PC-9 (cell line): ENCODE data around the gene THEMIS2. TPM values are rescaled to one million over a fixed set of nuclear protein-coding genes. Genes with fewer than 3 reads are reported as not detected.
A peak's percentile ranks its signal among the peaks of the same experiment; 100 is the strongest.

Source experiments
- BruUV-seq: library from RNA; stranded (reverse); fragments of 400-500 nt; replicated peaks from 2 replicates; lab custom pipeline; 2021; lab: Mats Ljungman, UMichigan
- CTCF ChIA-PET: fragments of 300-600 bp; sonication (Branson Sonifier 250); formaldehyde crosslinking; loops from one replicate; lab custom pipeline; 2022; ENCODE audit warnings: antibody characterized with exemption; lab: Charles Lee
- POLR2A ChIA-PET: fragments of 300-600 bp; sonication (Branson Sonifier 250); formaldehyde crosslinking; loops from one replicate; lab custom pipeline; 2022; ENCODE audit warnings: antibody characterized with exemption; ENCODE audit not compliant: unreplicated experiment; lab: Charles Lee
- DNase-seq, 2 experiments: peaks; one replicate each; pipeline versions ENCODE4 v3.0.0 to v3.0.0-alpha.2; 2015 to 2022; ENCODE audit warnings: mixed read lengths in 1 of 2
- H2AFZ ChIP-seq: fragments of 200-600 bp; sonication (generic); 2 replicates; pipeline ENCODE4 v1.8.1; 2017; ENCODE audit warnings: antibody characterized with exemption
- H3F3A ChIP-seq: fragments of 200-600 bp; sonication (generic); 2 replicates; pipeline ENCODE4 v1.8.1; 2017; ENCODE audit warnings: antibody characterized with exemption, mild to moderate bottlenecking, low read depth; ENCODE audit not compliant: insufficient read depth
- H3K27ac ChIP-seq: fragments of 200-600 bp; sonication (generic); 2 replicates; pipeline ENCODE4 v1.6.1; 2016; ENCODE audit warnings: mixed run types
- H3K27me3 ChIP-seq: fragments of 200-600 bp; sonication (generic); 2 replicates; pipeline ENCODE4 v1.6.1; 2016; ENCODE audit warnings: low read depth, mixed run types; ENCODE audit not compliant: insufficient read depth
- H3K36me3 ChIP-seq: fragments of 200-600 bp; sonication (generic); 2 replicates; pipeline ENCODE4 v1.6.1; 2016; ENCODE audit warnings: low read depth, mixed run types
- H3K4me1 ChIP-seq: fragments of 200-600 bp; sonication (generic); replicated peaks from 2 replicates; pipeline ENCODE4 v1.6.1; 2016; ENCODE audit warnings: mixed run types; ENCODE audit not compliant: insufficient read depth
- H3K4me2 ChIP-seq: fragments of 200-600 bp; sonication (generic); 2 replicates; pipeline ENCODE4 v1.6.1; 2017; ENCODE audit warnings: mixed run types
- H3K4me3 ChIP-seq: fragments of 200-600 bp; sonication (generic); 2 replicates; pipeline ENCODE4 v1.6.1; 2016; ENCODE audit warnings: mixed run types
- H3K79me2 ChIP-seq: fragments of 200-600 bp; sonication (generic); 2 replicates; pipeline ENCODE4 v1.6.1; 2017; ENCODE audit warnings: low read depth, mixed run types
- H3K9me2 ChIP-seq: fragments of 200-600 bp; sonication (generic); 2 replicates; pipeline ENCODE4 v1.8.1; 2017; ENCODE audit warnings: mild to moderate bottlenecking; ENCODE audit not compliant: insufficient read depth
- H3K9me3 ChIP-seq: fragments of 200-600 bp; sonication (generic); 2 replicates; pipeline ENCODE4 v1.8.1; 2016; ENCODE audit warnings: low read depth; ENCODE audit not compliant: insufficient read depth
- H4K20me1 ChIP-seq: fragments of 200-600 bp; sonication (generic); 2 replicates; pipeline ENCODE4 v1.8.1; 2017; ENCODE audit not compliant: insufficient read depth
- CTCF ChIP-seq: fragments of 200-600 bp; sonication (generic); conservative IDR thresholded peaks from 2 replicates; pipeline ENCODE4 v1.6.1; 2017; ENCODE audit warnings: mixed run types, antibody characterized with exemption, mild to moderate bottlenecking, moderate library complexity
- EZH2 ChIP-seq: fragments of 200-600 bp; sonication (generic); IDR thresholded peaks from 2 replicates; pipeline ENCODE4 v1.8.0; 2017; ENCODE audit warnings: antibody characterized with exemption, low read depth
- intact Hi-C: fragments of 100-400 bp; cut with micrococcal nuclease; formaldehyde crosslinking; loops from one replicate; pipeline ENCODE4 v1.10.0; 2022; ENCODE audit not compliant: unreplicated experiment
- total RNA-seq: library from RNA; stranded (reverse); gene quantifications from 2 replicates; pipeline ENCODE4 v1.2.3, GENCODE V29; 2021

The THEMIS2 gene
- total RNA-seq, 1 experiment from 2014 or later = 3.1 TPM

DNA sequence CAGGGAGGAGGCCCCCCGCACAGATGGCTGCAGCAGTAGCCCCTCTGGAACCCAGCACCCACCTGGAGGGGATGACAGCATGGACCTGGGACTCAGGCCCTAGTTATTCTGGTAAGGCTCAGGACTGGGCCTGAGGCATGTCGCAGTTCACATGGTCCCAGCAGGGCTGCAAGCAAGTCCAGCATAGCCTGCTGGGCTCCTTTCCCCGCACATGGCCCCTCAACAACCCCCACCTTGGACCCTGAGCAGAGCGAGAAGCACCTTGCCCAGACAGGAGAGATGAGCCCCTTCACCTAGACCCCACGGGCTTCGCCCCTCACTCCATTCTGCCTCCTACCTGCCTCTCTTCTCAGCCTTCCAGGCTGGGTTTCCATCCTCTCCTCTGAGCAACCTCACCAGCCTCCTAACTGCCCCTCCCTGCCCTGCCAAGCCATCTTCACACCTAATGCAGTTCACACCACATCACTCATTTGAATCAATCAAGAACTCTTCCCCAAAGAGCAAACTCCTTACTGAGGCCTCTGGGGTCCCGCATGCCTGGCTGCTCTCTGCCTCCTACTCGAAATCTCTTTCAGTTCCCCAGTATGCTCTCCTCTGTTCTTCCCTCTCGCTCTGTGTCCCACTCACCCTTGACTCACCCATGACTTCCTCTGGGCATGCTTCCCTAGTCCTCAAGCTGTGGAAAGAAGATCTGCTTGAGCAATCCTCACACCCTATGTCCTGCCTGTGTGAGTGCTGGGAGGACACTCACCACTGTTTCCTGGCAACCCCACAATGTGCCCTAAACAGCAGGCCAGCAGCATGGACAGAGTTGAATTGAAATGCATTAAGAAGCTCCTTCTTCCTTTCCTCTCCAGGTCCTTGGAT lies 9.4 kb upstream of the THEMIS2 start:
- Histone ChIP-seq H3K9me2 (no peaks in the 10 kb centered on the region), H3K27me3 (no peaks in the 10 kb centered on the region), H2AFZ (peak overlapping the region; percentile 68; the same call in 1 of the 2 replicates), H3K9me3 (no peaks in the 10 kb centered on the region), H3K27ac (peak overlapping the region; percentile 61), H3K4me3 (no peak overlapping the region), H3F3A (peaks cover 12% of the 10 kb centered on the region; the same call in 1 of the 2 replicates), H3K4me1 (peaks cover 25% of the 10 kb centered on the region), H3K4me2 (peak overlapping the region; percentile 52), H3K36me3 (no peaks in the 10 kb centered on the region), H3K79me2 (no peaks in the 10 kb centered on the region), H4K20me1 (no peaks in the 10 kb centered on the region)
- POLR2A ChIA-PET = no interaction called here
- TF ChIP-seq EZH2 = no peak
- TF ChIP-seq CTCF = no peak
- BruUV-seq = no TSS peak
- CTCF ChIA-PET = no interaction called here
- DNase-seq = peak; percentile 75 to 92
- intact Hi-C loops = no loop called here

- no peaks in the 10 kb centered on the region for H3K79me2 ChIP-seq
- peak overlapping the region; percentile 61 for H3K27ac ChIP-seq
- intact Hi-C loops = no loop called here
- H4K20me1 ChIP-seq = no peaks in the 10 kb centered on the region
- ChIA-PET POLR2A (no interaction called here), CTCF (no interaction called here)
- no peaks in the 10 kb centered on the region for H3K27me3 ChIP-seq
- H2AFZ ChIP-seq = no peak overlapping the region
- H3F3A ChIP-seq = peaks cover 12% of the 10 kb centered on the region; the same call in 1 of the 2 replicates
- peak overlapping the region; percentile 52 for H3K4me2 ChIP-seq
- no peak overlapping the region for H3K4me3 ChIP-seq
- TF ChIP-seq CTCF = no peak
- TF ChIP-seq EZH2 = no peak
- H3K9me3 ChIP-seq = no peaks in the 10 kb centered on the region
- no peaks in the 10 kb centered on the region for H3K36me3 ChIP-seq
- no peak for DNase-seq
- no peaks in the 10 kb centered on the region for H3K9me2 ChIP-seq
- BruUV-seq = no TSS peak
- H3K4me1 ChIP-seq = peaks cover 25% of the 10 kb centered on the region
Measured at GRCh38 chr1:27863538-27863915, 8.8 kb upstream of the THEMIS2 start.

GRCh38 chr1:27864264-27864895 lies 8.0 kb upstream of the THEMIS2 start:
- no peak overlapping the region for H2AFZ ChIP-seq
- H3K9me3 ChIP-seq = no peaks in the 10 kb centered on the region
- no peak overlapping the region for H3K4me3 ChIP-seq
- peaks cover 12% of the 10 kb centered on the region; the same call in 1 of the 2 replicates for H3F3A ChIP-seq
- peaks cover 25% of the 10 kb centered on the region for H3K4me1 ChIP-seq
- H3K79me2 ChIP-seq = no peaks in the 10 kb centered on the region
- no peak for TF ChIP-seq EZH2
- no peak for TF ChIP-seq CTCF
- H3K27me3 ChIP-seq = no peaks in the 10 kb centered on the region
- BruUV-seq = no TSS peak
- H3K9me2 ChIP-seq = no peaks in the 10 kb centered on the region
- no peaks in the 10 kb centered on the region for H4K20me1 ChIP-seq
- peak overlapping the region; percentile 61 for H3K27ac ChIP-seq
- ChIA-PET CTCF (no interaction called here), POLR2A (interaction anchor here (0.7 kb wide), 1 partner anchor 11 kb away, joined by 3 read pairs; no protein-coding TSS in a partner anchor)
- H3K4me2 ChIP-seq = peak overlapping the region; percentile 52
- intact Hi-C loops = no loop called here
- no peaks in the 10 kb centered on the region for H3K36me3 ChIP-seq
- peak; percentile 17 to 59 for DNase-seq
